Fibroblast of lung (primary cell): ENCODE results near the gene PTPN13.

Experiments used
- CTCF ChIP-seq, 2 donors: IDR thresholded peaks in 1 of 2; conservative IDR thresholded peaks in 1 of 2; 1 replicate in 1 of 2; 2 replicates in 1 of 2; pipeline ENCODE4 v1.5.1; 2011 to 2012; ENCODE audit warnings: low read length in 2 of 2, control low read depth in 1 of 2, inconsistent platforms in 1 of 2, low read depth in 1 of 2, mild to moderate bottlenecking in 1 of 2
- EZH2 ChIP-seq: IDR thresholded peaks from 2 replicates; pipeline ENCODE4 v1.5.1; 2012; ENCODE audit warnings: low read length, control low read depth, mild to moderate bottlenecking; ENCODE audit errors: missing control alignments

- TF ChIP-seq CTCF (conservative IDR thresholded peaks at IDR 0.05 in 1 of 2, IDR thresholded peaks at IDR 0.05 in 1 of 2; ENCODE audit: low read depth in 1 of 2, low read length in 2 of 2) (no peak), EZH2 (no peak)
These were observed 30.7 kb upstream of the PTPN13 start for GRCh38 chr4:86563416-86563815.
